ENCODE results near the gene SLC22A23.

- no peak for TF ChIP-seq GATA2 (IDR thresholded peaks at IDR 0.05; ENCODE audit: low read depth, low read length)
- no peak for TF ChIP-seq GATA3 (IDR thresholded peaks at IDR 0.05; ENCODE audit: low read depth, low read length)
Measured at GRCh38 chr6:3405679-3406078, 51.2 kb downstream of the SLC22A23 start.
